Stimulated activated CD8-positive, alpha-beta memory T cell treated with anti-CD3 and anti-CD28 coated beads, Interleukin-15, amount 100 ng/mL, for 48 hours (primary cell): Measurements from ENCODE around the gene MYO1A.
"Not testable (repeated sequence)": the region's sequence is repeated elsewhere in the genome, so short reads cannot be mapped to it uniquely, and the experiment has no call there.

ENCODE experiments used
- DNase-seq, 2 donors: peaks; one replicate each; pipeline ENCODE4 v3.0.0-alpha.2; 2020; ENCODE audit warnings: low read depth in 2 of 2

MYO1A gene

DNA sequence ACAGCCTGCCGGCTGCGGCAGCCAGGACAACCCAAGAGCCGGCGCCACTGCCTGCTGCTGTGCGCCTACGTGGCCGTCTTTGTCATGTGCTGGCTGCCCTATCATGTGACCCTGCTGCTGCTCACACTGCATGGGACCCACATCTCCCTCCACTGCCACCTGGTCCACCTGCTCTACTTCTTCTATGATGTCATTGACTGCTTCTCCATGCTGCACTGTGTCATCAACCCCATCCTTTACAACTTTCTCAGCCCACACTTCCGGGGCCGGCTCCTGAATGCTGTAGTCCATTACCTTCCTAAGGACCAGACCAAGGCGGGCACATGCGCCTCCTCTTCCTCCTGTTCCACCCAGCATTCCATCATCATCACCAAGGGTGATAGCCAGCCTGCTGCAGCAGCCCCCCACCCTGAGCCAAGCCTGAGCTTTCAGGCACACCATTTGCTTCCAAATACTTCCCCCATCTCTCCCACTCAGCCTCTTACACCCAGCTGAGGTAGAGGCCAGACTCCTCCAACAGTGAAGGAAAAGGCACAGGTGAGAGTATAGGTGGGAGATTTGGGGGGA is 53.9 kb downstream of the MYO1A start:
- DNase-seq = no peak

DNA sequence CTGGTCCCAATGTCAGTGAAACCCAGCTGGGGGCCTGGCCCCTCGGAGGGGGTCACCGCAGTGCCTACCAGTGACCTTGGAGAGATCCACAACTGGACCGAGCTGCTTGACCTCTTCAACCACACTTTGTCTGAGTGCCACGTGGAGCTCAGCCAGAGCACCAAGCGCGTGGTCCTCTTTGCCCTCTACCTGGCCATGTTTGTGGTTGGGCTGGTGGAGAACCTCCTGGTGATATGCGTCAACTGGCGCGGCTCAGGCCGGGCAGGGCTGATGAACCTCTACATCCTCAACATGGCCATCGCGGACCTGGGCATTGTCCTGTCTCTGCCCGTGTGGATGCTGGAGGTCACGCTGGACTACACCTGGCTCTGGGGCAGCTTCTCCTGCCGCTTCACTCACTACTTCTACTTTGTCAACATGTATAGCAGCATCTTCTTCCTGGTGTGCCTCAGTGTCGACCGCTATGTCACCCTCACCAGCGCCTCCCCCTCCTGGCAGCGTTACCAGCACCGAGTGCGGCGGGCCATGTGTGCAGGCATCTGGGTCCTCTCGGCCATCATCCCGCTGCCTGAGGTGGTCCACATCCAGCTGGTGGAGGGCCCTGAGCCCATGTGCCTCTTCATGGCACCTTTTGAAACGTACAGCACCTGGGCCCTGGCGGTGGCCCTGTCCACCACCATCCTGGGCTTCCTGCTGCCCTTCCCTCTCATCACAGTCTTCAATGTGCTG is 54.6 kb downstream of the MYO1A start:
- DNase-seq = no peak

DNA sequence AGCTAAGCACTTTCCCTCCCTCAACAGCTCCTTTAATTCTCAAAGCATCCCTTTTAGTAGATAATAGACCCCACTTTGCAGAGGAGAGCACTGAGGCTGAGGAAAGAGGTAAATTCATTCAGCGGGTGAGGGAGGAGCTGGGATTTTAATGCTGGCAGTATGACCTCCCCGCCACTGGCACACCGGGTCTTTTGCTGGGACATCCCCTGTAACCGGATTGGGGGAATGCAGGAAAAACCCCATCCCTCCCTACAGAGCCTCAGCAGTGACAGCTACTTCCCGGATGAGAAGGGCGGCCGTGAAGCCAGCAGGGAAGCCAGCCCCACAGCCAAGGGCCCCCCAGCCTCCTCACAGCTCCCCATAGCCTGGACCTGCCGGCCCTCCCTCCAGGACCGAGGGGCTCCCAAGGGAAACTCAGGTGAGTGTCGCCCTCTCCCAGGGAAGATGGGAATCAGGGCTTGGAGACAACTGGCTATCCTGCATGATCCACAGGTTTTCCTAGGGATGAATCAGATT is 55.6 kb downstream of the MYO1A start:
- no peak for DNase-seq

- no peak for DNase-seq
Measured at GRCh38 chr12:56993346-56993745, 56.6 kb downstream of the MYO1A start.

DNA sequence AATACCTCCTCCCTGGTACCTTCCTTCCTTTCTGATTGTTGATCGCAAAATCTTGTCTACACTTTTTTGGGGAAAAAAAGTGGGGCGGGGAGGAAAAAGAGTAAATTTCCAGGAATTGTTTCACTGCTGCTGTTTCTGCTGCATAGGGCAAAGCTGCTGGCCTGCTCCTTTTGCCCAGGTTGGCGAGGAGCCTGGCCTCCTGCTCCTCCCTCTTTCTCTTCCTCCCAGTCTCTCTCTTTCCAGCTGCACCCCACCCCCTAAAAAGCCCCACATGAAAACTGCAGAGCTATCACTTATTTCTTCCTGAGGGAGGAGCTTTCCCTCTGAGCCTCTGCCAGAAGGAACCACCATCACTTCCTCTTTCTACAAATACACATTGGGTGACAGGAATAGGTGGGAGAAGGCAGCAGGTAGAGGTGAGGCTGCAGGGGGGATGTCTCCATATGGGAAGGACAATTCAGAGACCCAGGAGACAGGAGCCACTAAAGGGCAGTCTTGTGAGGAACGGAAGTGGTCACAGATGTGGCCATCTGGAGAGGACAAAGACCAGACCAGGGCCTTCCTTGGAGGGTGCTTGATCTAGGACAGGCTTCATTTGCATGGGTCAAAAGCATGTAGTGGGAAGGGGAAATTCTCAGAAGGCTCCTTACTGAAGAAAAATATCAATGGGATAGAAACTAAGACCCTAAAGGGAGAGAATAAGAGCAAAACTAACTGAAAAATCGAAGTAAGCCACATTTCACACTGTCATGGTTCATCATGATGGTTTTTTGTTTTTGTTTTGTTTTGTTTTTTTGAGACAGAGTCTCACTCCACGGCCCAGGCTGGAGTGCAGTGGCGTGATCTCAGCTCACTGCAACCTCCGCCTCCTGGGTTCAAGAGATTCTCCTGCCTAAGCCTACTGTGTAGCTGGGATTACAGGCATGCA is 58.3 kb downstream of the MYO1A start:
- no peak for DNase-seq

DNA sequence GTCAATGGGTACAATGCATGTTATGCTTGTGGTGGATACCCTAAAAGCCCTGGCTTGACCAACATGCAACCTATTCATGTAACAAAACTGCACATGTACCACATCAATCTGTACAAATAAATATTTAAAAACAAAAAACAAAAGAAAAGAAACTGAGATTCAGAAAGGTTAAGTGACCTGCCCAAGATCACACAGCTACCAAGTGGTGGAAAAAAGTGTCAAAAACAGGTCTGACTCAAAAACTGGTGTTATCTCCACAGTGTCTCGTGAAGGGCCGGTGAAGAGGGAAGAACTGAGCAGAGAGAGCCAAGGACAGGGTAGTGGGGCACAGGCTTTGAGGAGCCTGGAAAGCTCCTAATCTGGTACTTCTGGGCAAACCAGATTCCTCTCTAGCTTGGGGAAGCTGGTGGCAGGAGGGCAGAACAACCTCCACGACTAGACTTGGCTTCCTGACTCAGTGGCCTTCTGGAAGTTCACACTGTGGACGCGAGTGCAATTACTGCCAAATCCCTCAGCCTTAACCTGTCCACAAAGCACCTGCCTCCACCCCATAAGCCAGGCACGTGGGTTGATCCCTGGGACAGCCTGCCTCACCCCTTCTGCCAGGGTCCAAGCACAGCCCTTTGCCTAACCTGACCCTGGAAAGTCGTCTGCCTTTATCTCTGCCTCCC is 59.1 kb downstream of the MYO1A start:
- no peak for DNase-seq

DNA sequence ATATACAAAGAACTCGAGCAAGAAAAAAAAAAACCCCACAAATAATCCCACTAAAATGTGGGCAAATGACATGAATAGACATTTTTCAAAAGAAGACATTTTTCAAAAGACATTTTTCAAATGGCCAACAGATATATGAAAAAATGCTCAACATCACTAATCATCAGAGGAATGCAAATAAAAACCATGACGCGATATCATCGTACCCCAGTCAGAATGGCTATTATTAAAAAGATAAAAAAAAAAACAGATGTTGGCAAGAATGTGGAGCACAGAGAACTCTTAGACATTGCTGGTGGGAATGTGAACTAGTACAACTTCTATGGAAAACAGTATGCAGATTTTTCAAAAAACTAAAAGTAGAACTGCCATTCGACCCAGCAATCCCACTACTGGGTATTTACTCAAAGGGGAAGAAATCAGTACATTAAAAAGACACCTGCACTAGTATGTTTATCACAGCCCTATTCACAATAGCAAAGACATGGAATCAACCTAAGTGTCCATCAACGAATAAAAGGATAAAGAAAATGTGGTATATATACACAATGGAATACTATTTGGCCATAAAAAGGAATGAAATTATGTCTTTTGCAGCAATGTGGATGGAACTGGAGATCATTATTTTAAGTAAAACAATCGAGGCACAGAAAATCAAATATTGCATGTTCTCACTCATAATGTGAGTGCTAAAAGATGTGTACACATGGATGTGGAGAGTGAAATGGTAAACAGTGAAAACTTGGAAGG is 59.9 kb downstream of the MYO1A start:
- no peak for DNase-seq

DNA sequence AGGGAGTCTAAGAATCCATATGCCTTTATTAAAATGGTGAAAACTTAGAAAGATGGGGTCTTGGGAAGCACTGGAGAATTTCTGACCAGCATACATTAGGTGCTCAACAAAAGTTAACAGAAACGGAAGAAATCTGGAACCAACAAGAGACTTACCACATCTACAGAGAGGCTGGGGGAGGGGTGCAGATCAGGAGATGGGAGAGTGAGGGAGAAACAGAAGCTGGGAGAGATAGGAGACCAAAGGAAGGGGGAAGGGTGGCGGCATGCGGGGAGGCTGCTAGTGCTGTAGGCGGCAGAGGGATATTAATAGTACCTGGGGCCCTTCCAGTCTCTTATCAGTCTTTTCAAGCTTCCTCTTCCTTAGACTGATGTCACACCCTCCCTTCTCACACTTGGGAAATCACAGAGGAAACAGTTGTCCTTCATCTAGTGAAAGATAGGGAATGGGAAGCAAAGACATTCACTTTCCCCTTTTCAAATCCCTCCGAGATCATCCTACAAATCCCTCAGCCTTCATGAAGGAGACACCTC is 61.7 kb downstream of the MYO1A start:
- no peak for DNase-seq

DNA sequence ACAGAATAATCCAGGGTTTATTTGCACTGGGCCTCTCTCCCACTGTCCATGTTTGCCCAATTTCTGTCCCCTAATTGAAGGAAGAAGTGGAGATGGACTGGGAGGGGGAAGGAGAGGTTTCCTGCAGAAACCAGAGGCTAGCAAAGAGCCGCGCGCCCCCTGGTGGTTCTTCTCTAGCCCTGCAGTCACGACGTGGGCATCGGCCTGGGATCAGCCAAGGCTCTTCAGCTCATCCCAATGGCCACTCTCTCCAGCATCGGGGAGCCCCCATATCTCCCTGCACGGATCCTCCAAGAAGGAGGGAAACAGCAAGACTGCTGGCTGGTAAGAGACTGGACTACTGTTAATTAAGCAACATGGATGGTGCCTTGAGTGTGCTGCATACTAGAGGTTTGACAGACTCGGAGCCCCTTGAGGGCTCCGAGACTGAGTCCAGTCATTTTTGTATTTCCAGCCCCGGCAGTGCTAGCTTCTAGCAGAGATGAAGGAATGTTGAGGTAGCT is 62.3 kb downstream of the MYO1A start:
- DNase-seq = peak in 1 of 2 donors; percentile 48

DNA sequence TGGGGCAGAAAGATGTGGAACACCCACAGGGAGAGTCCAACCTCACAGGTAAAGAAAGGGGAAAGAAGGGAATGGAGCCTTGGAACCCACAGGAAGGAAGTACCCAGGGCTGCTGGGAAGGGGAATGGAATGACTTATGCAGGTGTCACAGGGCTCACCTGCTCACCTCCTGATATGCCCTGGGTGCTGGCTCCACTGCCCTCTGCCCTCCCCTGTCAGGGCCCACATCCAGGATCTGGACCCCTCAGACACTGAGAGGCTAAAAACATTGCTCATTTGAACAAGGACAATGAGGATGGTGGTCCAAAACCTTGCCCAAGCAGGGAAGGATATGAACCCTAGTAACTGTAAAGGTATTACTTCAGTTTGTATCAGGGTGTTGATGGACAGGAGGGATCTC is 62.9 kb downstream of the MYO1A start:
- no peak for DNase-seq

- DNase-seq = not testable (repeated sequence)
Measured at GRCh38 chr12:56985714-56986113, 64.2 kb downstream of the MYO1A start.

GRCh38 chr12:56983386-56983785 is 66.5 kb downstream of the MYO1A start:
- no peak for DNase-seq

DNA sequence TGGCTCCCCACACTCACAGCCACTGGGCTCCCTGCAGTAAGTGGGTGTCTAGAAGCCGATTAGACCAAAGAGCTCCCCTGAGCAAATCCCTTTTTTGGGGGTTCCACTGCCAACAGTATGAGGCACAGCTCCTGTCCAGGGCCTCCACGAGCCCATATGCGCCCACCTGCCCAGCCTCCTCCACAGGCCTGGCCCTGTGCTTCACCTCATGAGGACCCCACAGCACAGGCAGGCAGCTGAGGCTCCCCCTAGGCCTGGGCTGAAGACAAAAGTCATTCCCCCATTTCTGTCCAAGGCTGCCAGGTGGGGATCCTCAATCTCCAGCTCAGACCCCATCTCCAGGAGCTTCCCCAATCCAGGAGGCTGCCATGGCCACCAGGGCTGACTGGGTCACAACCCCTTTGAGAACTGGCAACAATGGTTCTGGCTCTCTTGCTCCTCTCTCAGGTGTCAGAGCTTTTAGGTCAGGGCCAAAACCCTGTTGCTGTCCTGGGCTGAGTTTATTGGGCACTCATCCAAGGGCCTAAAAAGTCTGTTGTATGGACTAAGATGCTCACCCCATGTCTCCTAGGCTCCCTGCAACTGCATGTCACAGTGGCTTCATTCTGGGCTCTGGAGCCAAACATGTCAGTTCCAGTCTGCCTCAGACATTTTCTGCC is 67.2 kb downstream of the MYO1A start:
- not testable (repeated sequence) for DNase-seq

DNA sequence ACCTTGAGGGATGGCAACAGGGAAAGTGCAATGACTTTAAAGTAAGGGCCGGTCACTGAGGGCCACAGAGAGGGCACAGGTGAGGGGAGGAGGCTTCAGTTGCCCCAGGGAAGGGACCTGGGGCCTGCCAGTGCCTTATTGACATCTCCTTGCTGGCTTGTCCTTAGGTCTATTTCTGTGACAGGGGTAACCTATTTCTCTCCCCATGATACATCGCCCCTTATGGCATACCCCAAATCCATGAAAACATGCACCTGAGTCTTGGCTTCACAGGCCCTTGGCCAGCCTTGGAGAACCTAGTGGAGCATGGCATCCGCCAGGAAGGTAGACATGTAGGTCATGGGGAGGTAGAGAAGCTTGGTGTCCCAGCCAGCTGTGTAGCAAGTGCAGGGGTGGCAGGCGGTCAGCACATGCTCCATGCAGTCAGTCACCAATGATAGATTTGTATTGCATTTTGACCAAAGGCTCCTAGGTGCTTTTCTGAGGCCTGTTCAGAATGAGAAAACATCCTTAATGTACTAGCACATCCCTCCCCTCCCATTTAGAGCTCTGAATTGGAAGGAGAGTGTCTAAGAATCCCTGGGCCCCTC is 68.9 kb downstream of the MYO1A start:
- DNase-seq = no peak

DNA sequence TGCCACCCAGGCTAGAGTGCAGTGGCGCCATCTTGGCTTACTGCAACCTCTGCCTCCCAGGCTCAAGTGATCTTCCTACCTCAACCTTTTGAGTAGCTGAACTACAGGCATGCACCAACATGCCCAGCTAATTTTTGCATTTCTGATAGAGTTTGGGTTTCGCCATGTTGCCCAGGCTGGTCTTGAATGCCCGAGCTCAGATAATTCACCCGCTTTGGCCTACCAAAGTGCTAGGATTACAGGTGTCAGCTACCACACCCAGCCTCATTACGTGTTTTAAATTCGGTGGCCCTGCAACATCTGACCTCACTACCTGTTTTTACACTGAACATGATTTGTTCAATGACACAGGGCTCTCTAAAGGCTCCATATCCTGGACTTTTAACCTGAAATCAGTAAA is 69.7 kb downstream of the MYO1A start:
- DNase-seq = no peak

DNA sequence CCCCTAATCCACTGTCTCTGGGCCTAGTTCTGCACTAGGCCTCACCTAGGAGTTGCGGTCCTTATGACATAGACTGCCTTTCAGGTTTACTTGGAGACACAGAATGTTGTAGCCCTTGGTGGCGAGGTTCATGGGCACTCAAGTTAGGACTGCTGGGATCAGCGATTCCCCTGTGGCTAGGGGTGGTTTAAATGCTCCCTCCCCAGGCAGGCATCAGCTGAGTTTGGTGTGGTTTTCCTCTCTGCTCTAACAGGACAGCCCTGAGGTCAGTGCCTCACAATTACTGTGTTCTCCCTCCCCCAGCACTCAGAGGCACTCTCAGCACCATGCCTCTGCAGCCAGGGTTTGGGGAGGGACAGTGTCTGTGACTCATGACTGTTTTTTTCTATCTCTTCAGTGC is 70.3 kb downstream of the MYO1A start:
- no peak for DNase-seq
